K562 (cell line): ENCODE measurements around the gene DGKZ.
A peak's percentile ranks its signal among the peaks of the same experiment; 100 is the strongest.

Experiments
- CTCF ChIP-seq, 3 experiments: IDR thresholded peaks in 2 of 3; conservative IDR thresholded peaks in 1 of 3; 2 replicates each; pipeline ENCODE4 v1.5.1; 2011 to 2012; ENCODE audit warnings: low read length in 3 of 3, mild to moderate bottlenecking in 3 of 3, control low read depth in 2 of 3, improper control_type of control experiment in 1 of 3, inconsistent platforms in 1 of 3, low read depth in 1 of 3, mixed read lengths in 1 of 3, moderate library complexity in 1 of 3; ENCODE audit not compliant: insufficient read depth in 2 of 3
- FOXM1 ChIP-seq, 2 experiments: fragments of 450-650 bp in 1 of 2; sonication (generic) in 1 of 2; formaldehyde crosslinking in 1 of 2; IDR thresholded peaks; 2 replicates each; pipeline versions ENCODE4 v1.6.1 to v1.9.0; 2017 to 2022; ENCODE audit warnings: low read depth in 2 of 2, mild to moderate bottlenecking in 2 of 2, missing genetic modification reagents in 1 of 2, moderate library complexity in 1 of 2
- POLR2A ChIP-seq: fragments of 450-650 bp; conservative IDR thresholded peaks from 2 replicates; pipeline ENCODE4 v1.6.1; 2016
- SMAD3 ChIP-seq: fragments of 450-650 bp; formaldehyde crosslinking; conservative IDR thresholded peaks from 2 replicates; pipeline ENCODE4 v1.4.0; 2020; ENCODE audit warnings: mild to moderate bottlenecking
- TAF15 ChIP-seq: fragments of 200-400 bp; formaldehyde crosslinking; IDR thresholded peaks from 2 replicates; pipeline ENCODE4 v1.6.1; 2017; ENCODE audit warnings: mild to moderate bottlenecking, low read depth, low read length, moderate library complexity
- ZBTB7A ChIP-seq: IDR thresholded peaks from 2 replicates; pipeline ENCODE4 v1.6.1; 2011; ENCODE audit warnings: low read depth, mild to moderate bottlenecking, low read length, moderate library complexity, borderline replicate concordance; ENCODE audit not compliant: control insufficient read depth
- ZC3H11A ChIP-seq: IDR thresholded peaks from 2 replicates; pipeline ENCODE4 v1.6.1; 2012; ENCODE audit warnings: low read depth, low read length, improper control_type of control experiment
- TF ChIP-seq, protein P1 (sequence below): fragments of 450-650 bp; IDR thresholded peaks from 2 replicates; pipeline ENCODE4 v1.6.1; 2016
- TF ChIP-seq, protein P2 (sequence below): sonication (generic); formaldehyde crosslinking; IDR thresholded peaks from 2 replicates; pipeline ENCODE4 v1.8.0; 2022; ENCODE audit warnings: missing genetic modification reagents, mild to moderate bottlenecking, borderline replicate concordance

DNA sequence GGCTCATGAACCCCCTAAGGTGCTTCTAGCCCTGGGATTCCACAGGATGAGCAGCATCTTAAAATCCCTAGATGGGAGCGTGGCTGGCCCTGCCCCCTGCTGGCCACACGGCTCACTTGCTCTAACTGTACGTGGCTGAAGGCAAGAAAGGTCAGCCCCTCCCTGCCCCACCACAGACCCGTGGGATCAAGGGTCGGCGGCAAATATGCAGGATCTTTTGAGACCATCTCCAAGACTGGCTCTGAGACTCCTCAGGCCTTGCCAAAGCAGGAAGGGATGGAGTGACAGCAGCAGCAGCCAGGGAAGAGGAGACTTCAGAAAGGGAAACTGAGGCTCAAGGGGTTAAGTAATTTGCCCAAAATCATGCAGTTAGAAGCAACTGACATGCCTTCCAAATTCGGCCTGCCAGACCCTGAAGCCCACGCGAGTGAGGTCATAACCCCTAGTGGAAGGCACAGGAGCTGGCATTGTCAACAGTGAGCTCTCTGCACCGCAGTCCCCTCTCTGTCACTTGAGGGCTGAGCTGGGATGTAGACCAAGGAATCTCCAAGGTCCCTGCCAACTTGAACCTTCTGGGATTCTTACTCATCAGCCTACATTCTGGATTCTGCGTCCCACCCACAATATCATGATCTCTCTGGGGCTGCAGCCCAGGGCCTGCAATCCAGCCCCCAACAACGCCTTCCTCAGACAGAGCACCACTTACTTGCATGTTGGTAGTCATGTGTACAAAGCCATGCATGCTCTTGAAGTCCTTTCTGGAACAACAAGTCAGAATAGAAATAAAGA is 38.4 kb upstream of the DGKZ start:
- no peak for TF ChIP-seq FOXM1 (IDR thresholded peaks at IDR 0.05; ENCODE audit: low read depth)
- TF ChIP-seq FOXM1 (CRISPR knock-in tag; IDR thresholded peaks at IDR 0.05; ENCODE audit: low read depth), result no peak
- no peak for TF ChIP-seq POLR2A
- no peak for TF ChIP-seq TAF15
- TF ChIP-seq ZC3H11A, result no peak
- TF ChIP-seq, protein P1, sequence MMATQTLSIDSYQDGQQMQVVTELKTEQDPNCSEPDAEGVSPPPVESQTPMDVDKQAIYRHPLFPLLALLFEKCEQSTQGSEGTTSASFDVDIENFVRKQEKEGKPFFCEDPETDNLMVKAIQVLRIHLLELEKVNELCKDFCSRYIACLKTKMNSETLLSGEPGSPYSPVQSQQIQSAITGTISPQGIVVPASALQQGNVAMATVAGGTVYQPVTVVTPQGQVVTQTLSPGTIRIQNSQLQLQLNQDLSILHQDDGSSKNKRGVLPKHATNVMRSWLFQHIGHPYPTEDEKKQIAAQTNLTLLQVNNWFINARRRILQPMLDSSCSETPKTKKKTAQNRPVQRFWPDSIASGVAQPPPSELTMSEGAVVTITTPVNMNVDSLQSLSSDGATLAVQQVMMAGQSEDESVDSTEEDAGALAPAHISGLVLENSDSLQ, result no peak
- TF ChIP-seq, protein P2, sequence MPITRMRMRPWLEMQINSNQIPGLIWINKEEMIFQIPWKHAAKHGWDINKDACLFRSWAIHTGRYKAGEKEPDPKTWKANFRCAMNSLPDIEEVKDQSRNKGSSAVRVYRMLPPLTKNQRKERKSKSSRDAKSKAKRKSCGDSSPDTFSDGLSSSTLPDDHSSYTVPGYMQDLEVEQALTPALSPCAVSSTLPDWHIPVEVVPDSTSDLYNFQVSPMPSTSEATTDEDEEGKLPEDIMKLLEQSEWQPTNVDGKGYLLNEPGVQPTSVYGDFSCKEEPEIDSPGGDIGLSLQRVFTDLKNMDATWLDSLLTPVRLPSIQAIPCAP (CRISPR knock-in tag), result no peak
- TF ChIP-seq SMAD3 (CRISPR knock-in tag), result no peak
- peak; percentile 88 for TF ChIP-seq ZBTB7A
- peak; percentile 87 to 96 (median 91) for TF ChIP-seq CTCF (IDR thresholded peaks at IDR 0.05 in 2 of 3, conservative IDR thresholded peaks at IDR 0.05 in 1 of 3; ENCODE audit: insufficient read depth in 2 of 3, low read depth in 1 of 3, low read length in 3 of 3)
